Colon (tissue), 2 donors: ENCODE results near the gene PLAGL2.
"Not testable (repeated sequence)": the region's sequence is repeated elsewhere in the genome, so short reads cannot be mapped to it uniquely, and the experiment has no call there.

ENCODE experiments used
- FAIRE-seq: peaks from 2 replicates; lab custom pipeline; 2012; peaks lifted over from hg19 to GRCh38; lab: Jason Lieb, UNC
- donor health status: control.
- donor health status: control.

PLAGL2 gene

DNA sequence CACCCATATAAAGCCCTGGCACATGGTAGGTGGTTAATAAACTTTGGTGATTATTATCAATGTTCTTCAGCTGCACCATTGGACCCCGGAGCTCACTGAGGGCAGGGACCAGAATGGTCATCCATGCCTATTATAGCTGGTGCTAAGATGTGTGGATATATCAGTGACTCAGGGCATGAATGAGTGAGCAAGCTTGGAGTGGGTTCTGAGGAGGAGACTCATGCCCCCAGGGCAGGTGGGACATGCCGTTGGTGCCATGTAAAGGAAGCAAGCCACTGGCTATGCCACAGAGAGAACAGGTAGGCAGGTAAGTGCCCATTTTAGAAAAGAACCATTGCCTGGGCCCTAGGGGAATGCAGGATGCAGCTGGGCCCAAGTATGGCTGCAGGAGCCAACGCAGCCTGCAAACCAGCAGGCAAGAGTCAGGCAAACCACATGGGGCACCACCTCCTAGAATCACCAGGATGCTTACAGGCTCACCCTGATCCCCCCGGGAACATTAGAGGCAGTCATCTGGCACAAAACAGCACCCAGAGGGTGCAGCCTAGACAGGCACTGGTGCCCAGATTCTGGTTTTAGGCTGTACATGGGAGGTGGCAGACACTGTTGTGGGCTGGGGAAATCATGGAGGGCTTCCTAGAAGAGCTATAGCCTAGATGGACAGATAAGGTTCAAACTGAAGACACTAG is 23.5 kb downstream of the PLAGL2 start:
- no peak for FAIRE-seq

DNA sequence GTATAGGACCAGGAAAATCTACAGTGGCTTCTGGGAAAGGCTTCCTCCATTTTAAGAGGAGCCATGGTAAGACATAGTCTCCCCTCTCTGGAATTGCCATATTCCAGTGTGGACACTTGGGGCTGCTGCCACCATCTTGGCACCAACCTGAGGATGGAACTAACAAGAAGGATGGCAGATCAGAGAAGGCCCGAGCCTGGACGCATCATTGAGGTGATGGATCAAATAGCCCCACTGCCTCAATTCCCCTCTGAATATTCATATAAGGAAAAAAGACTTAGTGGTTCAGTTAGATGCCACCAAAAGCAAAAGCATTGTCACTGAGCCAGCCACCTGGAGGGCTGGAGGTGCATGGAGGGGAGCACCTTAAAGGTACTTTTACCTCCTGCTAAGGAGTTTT is 25.9 kb downstream of the PLAGL2 start:
- FAIRE-seq: no peak

DNA sequence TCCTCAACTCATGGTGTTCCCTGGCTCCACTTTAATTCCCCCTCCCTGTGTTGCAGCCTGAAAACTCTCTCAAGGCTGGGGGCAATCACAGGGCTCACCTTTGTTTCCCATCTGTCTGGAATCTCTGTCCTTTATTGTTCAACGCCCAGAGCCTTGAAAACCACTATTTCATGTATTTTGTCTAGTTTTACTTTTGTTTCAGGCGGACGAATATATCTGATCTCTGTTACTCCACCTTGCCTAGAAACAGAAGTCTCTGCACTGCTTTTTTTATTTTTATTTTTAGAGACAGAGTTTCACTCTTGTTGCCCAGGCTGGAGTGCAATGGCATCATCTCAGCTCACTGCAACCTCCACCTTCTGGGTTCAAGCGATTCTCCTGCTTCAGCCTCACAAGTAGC is 27.6 kb downstream of the PLAGL2 start:
- FAIRE-seq: no peak

DNA sequence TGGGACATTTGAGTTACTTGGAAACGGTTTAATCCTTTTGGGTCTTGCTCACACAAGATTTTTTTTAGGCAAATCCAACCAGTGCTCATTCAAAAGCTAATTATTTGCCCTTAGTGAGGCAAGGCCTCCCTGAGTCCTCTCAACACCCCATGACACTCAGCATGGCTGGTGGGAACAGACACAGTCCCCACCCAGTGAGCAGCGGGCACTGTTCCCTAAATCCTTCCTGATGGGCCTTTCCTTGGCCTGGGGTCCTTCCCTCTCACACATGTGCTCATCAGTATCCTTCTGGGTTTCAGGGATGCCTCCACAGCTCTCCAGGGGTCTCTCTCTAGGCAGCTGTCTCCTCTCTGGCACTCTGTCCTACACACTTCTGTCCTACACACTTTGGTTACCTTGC is 28.0 kb downstream of the PLAGL2 start:
- FAIRE-seq: no peak

DNA sequence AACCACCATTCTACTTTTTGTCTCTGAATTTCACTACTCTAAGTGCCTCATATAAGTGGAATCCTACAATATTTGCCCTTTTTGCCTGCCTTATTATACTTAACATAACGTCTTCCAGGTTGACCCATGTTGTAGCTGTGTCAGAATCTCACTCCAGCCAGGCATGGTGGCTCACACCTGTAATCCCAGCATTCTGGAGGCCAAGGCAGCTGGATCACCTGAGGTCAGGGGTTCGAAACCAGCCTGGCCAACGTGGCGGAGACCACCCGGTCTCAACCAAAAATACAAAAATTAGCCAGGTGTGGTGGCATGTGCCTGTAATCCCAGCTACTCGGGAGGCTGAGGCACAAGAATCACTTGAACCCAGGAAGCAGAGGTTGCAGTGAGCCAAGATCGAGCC is 29.8 kb downstream of the PLAGL2 start:
- FAIRE-seq: not testable (repeated sequence)

DNA sequence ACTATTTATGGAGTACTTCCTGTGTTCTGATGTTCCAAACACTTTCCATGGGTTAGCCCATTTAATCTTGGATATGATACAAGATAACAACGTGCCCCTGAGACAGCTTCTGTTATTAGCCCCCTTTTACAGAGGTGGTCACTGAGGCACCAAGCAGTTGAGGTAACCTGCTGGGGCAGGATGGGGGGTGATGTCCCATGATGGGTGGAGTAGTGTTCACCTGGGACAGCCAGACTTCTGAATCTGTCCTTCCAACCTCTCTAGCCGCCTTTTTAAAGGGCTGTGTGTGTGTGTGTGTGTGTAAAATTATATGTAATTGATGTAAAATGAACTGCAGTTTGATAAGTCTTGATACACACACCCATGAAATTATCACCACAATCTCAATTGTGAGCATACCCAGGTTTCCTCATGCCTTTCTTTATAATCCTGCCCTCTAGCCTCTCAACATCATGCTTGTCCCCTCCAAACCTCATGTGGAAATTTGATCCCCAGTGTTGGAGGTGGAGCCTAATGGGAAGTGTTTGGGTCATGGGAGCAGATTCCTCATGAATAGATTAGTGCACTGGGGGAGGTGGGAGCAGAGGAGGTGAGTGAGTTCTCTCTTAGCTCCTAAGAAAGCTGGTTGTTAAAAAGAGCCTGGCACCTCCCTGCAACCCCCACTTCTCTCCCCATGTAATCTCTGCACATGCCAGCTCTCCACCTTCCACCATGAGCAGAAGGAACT is 39.2 kb downstream of the PLAGL2 start:
- FAIRE-seq: no peak

DNA sequence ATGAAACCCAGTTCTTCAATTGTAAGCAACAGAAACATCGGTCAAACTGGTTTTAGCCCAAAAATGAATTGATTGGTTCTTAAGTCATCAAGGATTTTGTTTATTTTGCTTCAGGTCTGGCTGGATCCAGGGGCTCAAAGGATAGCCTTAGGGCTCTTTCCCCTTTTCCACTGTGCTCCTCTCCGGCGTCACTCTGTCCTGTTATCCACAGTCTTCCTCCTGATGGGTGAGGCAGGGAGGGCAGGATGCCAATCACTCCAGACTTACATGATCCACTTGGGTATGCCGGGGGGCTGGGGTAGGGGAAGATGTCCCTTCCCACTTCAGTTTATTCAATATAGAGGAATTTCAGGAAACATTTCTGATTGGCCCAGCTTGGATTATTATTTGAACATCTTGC is 40.0 kb downstream of the PLAGL2 start:
- FAIRE-seq: no peak

DNA sequence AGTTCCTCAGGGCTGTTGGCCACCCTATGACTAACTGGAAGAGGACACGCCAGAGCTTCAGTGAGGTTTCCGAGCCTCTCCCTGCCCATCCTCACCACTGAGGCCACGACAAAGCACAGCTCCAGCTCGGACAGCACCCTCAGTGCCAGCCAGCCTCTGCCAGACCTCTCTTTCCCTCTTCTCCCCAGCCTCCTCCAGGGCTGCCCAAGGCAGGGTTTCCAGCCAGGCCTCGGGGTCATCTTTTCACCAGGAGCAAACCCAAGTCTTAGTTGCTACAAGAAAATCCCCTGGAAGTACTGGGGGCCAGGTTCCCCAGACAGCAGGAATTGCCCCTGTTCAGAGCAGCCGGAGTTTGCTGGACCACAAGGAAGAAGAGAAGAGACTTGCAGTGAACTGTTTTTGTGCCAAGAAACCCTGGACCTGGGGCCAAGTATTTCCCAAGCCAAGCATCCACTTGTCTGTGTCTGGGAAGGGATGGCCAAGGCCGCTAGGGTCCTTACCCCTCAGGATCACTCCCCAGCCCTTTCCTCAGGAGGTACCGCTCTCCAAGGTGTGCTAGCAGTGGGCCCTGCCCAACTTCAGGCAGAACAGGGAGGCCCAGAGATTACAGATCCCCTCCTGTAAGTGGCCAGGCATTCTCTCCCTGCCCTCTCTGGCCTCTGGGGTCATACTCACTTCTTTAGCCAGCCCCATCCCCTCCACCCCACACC is 41.6 kb downstream of the PLAGL2 start:
- no peak for FAIRE-seq

DNA sequence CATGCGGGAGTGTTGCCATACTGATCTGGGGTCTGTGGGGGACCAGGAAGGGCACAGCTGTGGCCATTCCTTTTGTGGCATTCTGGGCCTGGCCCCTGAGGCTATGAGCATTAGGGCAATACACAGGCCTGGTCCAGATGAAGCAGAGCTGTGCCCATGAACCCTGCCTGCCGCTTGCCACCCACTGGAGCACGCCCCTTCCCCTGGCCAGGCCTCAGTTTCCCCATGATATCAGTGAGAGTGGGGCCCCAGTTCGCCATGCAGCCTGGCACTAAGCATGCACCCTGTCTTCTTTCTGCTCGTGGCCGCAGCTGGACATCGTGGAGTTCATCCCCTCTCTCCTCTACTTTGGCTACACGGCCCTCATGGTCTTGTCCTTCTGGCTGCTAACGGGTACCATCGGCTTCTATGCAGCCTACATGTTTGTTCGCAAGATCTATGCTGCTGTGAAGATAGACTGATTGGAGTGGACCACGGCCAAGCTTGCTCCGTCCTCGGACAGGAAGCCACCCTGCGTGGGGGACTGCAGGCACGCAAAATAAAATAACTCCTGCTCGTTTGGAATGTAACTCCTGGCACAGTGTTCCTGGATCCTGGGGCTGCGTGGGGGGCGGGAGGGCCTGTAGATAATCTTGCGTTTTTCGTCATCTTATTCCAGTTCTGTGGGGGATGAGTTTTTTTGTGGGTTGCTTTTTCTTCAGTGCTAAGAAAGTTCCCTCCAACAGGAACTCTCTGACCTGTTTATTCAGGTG is 42.4 kb downstream of the PLAGL2 start:
- FAIRE-seq: no peak

DNA sequence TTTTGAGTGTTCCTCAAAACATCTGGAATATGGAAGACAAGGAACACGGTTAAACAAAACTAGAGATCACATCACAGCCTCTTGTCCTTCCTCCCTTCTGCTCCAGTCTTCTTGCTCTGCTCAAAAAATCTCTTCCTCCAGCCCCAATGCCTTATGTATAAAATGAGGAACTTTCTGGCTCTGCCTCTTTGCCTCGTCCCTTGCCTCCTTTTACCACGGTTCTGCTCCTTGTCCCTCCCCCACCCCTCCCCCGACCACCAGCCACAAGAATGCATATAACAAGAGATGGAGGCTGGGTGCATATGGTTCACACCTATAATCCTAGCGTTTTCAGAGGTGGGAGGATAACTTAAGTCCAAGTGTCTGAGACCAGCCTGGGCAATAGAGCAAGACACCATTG is 43.6 kb downstream of the PLAGL2 start:
- FAIRE-seq: no peak

DNA sequence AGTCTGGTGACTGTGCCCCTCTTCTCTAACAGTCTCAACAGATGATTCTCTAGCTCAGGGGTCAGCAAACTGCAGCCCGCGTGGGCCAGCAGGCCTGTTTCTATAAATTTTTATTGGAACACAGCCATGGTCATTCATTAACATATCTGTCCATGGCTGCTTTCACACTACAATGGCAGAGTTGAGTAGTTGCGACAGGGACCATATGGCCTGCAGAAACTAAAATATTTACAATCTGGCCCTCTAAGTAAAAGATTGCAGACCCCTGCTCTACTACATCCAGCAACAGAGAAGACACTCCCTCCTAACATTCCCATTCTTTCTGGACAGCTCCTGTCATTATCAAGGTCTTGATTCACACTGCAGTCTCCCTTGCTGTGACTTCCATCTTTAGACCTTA is 45.2 kb downstream of the PLAGL2 start:
- FAIRE-seq: no peak

DNA sequence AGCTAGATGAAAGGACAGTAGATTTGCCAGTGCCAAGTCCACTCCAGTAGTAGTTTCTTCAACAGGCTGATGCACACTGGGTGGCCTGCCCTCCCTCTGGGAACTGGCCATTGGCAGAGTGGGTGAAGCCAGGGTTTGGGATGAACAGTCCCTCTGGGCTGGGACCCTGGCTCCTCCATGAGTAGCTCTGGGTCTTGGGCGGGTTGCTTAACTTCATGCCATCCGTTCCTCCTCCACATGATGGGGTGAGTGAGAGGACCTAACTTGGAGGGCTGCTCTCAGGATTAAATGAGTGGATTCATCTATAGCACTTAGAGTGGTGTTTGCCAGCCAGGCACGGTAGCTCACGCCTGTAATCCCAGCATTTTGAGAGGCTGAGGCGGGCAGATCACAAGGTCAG is 47.2 kb downstream of the PLAGL2 start:
- no peak for FAIRE-seq

DNA sequence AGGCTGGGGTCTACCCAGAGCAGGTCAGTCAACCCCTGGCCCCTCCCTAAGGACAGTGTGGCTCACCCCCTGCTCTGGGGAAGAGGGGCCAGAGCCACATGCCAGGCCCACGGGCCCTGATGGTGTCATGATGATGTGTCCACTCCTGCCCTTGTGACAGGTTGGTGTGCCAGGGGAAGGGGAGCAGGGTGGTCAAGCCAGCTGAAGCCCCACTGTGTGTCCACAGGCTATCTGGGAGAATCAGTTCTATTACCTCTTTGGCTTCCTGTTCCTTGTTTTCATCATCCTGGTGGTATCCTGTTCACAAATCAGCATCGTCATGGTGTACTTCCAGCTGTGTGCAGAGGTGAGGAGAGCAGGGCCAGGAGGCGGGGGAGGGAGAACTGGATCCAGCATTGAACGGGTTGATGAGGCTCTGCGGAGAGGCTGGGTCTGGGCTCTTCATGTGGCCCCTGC is 47.7 kb downstream of the PLAGL2 start:
- no peak for FAIRE-seq

DNA sequence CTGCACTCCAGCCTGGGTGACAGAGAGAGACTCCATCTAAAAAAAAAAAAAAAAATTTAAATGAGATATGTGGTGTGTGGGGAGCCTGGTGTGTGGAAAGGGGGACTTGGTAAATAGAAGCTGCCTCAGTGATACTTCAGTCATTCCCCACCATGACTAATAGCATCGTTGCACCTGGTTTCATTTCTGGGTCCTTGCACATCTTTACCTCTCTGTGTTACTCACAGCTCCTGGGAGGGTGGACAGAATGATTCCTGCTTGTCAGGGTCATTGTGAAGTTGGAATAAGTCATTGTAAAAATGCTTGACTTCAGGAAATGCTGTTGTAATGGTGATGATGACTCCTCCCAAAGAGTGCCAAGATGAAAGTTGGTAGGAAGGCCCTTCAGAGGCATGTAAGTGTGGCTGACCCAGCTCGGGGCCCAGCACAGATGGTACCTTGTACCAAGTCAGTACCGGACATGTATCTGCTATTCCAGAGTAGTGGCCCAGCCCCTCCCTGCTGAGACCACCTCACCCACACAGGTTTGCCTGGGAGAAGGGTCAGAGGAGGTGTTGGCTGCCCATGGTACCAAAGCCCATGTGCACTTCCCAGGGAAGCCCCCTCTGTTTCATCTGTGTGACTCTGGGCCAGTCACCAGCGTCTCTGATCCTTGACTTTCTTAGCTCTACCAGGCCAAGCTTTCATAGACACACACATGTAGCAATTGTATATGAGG is 48.4 kb downstream of the PLAGL2 start:
- no peak for FAIRE-seq

DNA sequence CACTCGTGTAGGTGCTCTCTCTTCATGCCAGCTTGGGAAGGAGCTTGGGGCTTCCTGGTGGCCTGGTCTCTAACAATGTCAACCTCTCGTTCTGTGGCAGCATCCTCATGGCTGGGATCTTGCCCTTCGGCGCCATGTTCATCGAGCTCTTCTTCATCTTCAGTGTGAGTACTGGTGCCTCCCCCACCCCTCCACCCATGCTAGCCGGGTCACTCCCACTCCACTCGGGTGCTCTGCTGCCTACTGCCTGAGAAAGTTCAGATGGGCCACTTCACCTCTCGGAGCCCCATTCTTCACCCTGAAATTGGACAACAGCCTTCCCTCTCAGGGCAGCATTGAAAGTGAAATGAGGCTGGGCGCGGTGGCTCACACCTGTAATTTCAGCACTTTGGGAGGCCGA is 49.2 kb downstream of the PLAGL2 start:
- no peak for FAIRE-seq

DNA sequence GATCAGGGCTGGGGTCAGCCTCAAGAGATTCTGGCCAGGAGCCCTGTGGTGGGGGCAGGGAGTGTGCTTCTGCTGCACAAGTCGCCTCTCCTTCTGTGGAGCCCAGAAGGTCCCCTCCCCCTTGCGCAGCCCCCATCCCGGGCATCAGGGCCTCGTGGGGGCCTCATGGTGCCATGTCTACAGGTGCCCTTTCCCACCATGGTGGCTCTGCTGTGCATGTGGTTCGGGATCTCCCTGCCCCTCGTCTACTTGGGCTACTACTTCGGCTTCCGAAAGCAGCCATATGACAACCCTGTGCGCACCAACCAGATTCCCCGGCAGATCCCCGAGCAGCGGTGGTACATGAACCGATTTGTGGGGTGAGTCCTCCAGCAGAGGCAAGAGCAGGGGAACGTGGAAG is 49.9 kb downstream of the PLAGL2 start:
- FAIRE-seq: no peak

DNA sequence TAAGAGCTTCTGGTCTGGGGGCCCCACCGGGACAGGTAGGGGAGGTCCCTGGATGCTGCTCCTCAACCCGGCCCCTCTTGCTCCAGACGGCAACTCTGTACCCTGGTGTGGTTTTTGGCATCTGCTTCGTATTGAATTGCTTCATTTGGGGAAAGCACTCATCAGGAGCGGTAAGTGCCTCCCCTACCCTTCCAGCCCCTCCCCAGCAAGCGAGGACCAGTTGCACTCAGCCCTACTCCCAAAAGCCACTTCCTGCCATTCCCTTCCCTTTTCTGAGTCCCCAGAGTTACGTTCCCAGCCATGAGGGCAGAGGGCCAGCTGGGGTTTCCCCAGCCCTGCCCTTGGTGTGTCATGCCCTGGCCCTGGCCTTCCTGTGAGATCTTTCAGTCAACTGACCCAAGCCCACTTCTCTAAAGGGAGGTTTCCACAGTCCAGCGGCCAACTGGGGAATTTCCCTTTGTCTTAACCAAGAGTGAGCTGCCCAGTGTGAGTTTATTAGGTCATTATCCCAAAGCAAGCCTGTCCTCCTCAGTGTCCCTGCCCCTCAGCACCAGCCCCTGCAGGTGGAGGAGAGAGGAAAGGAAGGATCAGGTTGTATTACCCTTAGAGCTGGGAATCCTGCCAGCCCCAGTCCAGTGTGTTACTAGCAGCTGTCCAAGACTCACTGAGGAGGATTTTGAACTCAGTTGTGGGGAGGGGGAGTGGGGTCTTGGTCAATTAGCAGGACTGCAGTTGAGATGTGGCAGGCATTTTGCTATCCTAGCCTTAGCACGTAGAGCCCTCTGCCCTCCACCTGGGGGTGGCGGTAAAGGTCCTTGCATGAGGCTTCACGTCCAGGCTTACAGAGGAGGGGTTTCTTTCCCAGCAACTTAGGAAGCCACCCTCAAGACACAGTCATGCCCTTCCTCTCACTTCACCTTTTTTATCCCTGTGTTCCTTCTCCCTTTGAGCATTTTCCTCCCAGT is 52.2 kb downstream of the PLAGL2 start:
- FAIRE-seq: no peak

DNA sequence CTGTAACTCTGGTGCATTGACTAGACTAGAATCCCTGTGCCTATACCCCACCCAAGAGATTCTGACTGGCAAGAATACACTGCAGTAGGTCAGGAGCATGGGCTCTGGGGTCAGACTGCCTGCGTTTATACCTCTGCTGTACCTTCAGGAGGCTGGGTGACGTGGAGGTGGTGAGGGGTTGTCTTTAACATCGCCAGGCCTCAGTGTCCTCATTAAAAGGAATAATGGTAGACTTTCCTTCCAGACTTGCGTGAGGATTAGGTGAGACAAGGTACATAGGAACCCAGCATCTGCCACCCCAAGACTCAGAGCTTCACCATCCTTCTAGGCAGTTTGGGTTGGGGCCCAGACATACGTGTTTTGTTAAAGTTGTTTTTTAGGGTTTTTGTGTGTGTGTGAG is 53.8 kb downstream of the PLAGL2 start:
- no peak for FAIRE-seq

DNA sequence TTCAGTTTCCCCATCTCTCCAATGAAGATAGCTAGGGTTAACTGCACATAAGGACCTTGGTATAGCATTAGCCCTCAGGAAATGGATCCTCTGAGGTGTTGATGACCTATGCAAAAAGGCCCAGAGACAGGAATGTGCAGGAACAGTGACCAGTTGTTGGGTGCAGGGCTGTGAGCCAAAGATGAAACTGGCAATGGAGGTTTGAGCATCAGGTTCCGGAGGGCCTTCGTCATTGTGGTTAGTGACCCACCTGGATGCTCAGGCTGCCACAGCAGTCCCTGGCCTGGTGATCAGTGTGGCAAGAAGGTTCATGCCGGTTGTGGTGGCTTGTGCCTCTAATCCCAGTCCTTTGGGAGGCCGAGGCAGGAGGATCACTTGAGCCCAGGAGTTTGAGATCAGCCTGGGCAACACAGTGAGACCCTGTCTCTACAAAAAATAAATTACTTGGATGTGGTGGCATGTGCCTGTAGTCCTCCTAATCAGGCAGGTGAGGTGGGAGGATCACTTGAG is 54.3 kb downstream of the PLAGL2 start:
- no peak for FAIRE-seq

DNA sequence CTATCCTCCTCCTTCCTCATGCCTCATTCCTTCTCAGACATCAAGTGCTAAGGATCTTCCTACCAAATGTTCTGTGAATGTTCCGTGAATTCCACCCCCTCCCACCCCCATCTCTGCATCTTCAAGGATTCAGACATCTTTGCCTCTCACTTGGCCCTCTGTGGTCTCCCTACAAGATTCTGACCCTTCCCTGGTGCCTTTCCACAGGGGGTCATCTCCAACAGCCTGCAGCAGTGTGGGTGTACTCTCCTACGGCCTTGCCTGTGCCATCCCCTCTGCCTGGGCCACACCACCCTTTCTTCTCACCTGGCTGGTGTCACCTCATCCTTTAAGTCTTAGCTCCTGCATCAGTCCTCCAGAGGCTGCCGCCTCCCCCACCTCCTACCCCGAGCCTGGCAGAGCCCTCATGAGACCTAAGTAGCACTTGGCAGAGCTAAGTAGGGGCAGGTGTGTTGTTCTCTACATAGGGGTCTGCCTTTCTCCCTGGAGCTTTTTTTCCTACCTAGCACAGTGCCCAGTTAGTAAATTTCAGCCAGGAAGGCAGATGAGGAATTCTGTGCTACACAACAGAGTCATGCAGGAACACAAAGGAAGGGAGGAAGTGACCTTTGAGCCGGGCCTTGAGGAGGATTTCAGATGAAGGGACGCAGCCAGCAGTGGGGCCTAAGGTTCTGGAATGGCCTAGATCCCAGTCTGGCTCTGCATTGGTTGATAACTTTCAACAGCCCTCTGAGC is 55.0 kb downstream of the PLAGL2 start:
- FAIRE-seq: no peak
